Measurements from ENCODE around the gene SPON2.
A peak's percentile ranks its signal among the peaks of the same experiment; 100 is the strongest.

Gene SPON2

GRCh38 chr4:1172228-1172851, at the start of gene SPON2:
TSS of gene SPON2 (minus strand) at chr4:1172583.
- no peak for DNase-seq

DNA sequence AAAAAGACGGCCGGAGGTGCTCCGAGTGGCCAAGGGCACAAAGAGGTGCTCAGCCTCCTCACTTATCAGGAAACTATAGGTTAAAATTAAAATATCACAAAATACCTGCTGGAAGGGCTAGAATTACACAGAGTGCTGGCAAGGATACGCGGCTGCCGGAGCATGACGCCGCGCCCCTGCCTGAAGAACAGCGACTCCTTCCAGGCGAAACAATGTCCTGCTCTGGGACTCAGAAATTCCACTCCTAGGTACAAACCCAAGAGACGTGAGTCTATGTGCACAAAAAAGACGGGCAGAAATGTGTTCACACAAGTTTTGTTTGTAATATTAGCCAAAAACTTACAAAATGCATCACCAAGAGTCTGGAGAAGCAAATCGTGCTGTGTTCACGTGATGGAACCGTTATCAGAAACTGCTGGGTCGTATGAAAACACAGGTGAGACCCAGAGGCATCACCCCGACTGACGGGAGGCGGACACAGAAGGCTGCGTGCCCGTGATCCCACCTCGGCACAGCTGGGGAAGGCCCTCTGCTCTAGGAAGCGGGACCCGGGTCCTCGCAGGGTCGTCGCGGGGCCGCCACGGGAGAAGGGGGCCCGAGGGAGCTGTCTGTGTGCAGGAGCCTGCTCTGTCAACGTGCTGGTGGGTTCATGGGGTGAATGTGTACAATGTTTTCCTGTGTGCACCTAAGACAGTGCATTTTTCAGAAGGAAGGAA, 48.9 kb upstream of the SPON2 start:
- DNase-seq = no peak

GRCh38 chr4:1220566-1220965, 48.2 kb upstream of the SPON2 start:
- no peak for DNase-seq

- DNase-seq = no peak
Observed at GRCh38 chr4:1219566-1219950, 47.2 kb upstream of the SPON2 start.

DNA sequence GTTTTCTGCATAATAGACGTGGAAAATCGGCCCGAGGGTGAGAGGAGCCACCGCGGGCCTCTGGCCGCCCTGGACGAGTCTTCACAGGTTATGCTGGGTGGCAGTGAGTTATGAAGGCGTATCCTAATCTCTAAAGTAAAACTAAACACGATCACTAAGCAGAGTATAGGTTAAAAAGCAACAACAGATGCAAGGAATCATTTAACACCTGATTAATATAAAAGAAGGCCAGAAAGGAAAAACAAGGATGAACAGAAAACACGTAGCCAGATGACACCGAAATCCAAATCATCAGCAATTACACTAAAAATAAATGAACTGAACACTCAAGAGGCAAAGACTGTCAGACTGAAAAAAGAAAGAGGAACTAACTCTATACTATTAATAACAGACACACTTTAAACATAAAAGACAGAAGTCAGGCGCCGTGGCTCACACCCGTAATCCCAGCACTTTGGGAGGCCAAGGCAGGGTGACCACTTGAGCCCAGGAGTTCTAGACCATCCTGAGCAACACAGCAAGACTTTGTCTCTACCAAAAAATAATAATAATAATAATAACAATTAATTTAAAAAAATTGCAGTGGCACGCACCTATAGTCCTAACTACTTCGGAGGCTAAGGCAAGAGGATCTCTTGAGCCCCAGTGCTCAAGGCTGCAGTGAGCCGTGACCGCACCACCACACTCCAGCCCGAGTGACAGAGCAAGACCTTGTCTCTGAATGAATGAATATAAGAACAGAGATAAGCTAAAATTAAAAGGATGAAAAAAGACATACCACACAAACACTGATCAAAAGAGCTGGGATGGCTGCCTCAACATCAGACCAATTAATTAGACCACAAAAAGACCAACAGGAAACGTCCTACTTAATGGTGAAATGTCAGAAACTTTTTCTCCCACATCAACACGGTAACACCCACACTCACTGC, 46.5 kb upstream of the SPON2 start:
- peak in 1 of 2 donors; percentile 23 for DNase-seq

DNA sequence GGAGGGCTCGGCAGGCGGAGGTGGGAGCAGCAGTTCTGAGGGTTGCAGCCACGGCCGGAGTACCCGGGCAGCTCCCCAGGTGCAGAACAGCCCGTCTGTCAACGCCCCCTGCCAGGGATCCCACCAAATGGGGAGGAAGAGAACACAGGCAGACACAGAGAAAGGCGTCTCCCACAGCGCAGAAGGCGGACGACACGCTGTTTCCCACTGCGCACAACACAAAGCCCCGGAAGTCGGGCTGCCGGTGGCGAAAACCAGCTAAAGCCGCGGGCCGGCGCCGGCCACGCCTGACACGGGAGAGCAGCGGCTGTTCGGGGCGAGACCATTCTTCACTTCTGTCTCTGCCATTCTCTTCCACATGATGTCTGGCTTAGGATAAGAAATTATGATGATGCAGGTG, 45.0 kb upstream of the SPON2 start:
- DNase-seq = no peak

DNA sequence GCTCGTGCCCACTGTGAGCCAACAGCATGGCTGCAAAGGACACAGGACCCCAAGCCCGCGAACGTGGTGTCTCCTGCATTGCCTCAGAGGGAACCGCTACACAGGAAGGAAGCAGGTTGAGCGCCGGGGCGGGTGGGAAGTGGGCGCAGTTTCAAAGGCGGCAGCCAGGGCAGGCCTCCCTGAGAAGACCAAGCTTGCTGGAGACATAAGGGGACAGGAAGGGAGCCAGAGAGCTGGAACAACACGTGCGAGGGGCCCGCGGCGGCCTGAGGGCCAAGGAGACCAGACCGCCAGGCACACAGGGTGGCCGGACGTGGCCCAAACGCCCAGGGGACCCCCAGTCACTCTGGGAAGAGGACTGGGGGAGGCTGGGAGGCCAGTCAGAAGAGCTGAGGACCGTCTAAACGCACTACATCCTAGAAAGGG, 44.5 kb upstream of the SPON2 start:
- DNase-seq = peak; percentile 60 to 66

DNA sequence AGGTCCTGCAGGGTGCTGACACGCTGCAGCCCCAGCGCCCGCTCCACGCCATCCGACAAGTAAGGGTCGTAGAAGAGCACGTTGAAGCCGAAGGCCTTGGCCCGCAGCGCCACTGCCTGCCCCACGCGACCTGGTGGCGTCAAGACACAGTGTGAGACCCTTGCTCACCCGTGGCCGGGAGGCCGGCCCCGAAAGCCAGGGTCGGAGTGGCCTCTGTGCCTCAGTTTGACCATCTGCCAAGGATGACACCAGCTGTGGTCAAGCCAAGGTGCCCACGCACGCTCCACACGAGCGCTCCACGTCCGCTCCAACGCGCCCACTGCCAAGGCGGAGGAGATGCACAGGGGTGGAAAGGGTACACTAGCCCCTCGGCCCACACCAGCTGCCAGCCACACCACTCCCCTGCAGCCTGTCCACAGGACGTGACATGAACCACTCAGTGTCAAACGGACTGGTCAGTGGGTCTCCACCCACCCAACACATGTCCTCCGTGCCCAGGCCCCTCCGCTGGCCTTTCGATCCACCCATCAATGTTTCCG, 43.8 kb upstream of the SPON2 start:
- no peak for DNase-seq

DNA sequence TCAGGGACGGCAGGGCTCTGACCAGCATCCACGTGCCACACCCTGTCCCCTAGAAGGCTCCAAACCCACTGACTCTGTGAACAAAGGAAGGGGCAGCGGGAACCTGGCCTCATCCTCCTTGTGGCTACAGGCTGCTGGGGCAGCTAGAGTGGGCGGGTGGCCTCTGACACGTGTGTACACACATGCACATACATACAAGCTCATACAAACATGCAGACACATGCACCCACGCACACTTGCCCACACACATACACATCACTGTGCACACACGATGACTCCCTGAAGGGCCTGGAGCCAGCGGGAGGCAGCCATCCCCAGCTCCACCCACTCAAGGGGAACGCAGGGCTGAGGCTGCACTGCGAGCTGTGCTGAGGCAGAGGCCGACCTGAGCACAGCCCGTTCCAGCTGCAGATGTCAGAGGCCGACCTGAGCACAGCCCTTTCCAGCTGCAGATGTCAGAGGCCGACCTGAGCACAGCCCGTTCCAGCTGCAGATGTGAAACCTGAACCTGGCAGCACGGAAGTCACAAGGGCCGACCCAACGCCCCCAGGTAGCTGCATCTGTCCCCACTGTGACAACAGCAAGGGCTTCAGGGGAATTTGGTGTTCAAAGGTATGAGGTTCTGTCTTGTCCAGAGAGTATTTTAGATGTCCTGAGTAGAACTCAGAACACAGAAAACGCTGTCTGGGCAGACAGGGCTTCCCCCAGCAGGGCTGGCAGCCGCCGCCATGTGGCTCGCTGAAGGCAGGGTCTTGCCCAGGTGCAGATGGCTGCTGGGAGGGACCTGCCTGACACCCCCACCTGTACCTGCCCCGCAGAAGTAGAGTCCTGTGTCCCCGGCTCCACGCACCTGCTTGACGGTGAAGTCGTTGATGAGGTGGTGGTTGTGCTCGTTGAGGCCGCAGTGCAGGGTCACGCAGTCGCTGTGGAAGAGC, 43.0 kb upstream of the SPON2 start:
- DNase-seq = no peak

GRCh38 chr4:1214101-1215095, 42.0 kb upstream of the SPON2 start:
- no peak for DNase-seq

- DNase-seq = no peak
Observed at GRCh38 chr4:1213336-1213995, 41.1 kb upstream of the SPON2 start.

GRCh38 chr4:1212546-1213335, 40.4 kb upstream of the SPON2 start:
- DNase-seq = no peak

- no peak for DNase-seq
Observed at GRCh38 chr4:1211891-1212545, 39.6 kb upstream of the SPON2 start.

DNA sequence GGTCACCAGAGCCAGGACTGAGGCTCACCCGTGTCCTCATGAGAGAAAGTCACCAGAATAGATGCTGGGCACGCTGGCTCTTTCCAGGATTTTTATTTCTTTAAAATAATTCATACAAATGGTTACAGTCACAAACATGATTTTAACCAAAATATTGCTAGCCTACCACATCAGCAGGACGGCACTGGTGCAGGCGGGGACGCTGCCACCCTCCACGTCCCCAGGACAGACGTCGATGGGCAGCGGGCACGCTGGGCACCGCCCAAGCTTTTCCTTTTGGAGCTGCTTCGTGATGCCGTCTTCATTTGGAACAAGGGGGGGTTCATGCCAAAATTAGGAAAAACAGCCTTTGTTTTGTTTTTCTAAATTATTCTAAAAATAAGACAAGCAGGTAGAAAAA, 39.0 kb upstream of the SPON2 start:
- DNase-seq = no peak

DNA sequence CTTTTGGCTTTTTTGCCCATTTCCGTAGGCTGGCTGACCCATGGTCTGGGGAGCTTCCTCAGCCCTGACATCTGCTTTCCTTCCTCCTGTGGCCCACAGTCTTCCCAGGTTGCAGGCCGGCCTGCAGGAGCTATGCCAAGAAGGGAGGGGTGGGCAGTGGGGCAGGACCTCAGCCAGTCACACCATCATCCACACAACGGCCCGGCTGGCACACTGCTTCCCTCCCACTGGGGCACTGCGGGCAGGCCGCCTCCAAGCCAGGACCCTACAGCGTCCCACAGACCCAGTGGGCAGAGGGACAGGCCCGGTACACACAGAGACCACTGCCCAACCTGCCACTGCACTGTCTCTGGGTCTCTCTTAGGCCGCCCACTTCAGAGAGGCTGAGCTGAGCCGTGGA, 38.6 kb upstream of the SPON2 start:
- DNase-seq = no peak

GRCh38 chr4:1210241-1210841, 38.0 kb upstream of the SPON2 start:
- DNase-seq = no peak

DNA sequence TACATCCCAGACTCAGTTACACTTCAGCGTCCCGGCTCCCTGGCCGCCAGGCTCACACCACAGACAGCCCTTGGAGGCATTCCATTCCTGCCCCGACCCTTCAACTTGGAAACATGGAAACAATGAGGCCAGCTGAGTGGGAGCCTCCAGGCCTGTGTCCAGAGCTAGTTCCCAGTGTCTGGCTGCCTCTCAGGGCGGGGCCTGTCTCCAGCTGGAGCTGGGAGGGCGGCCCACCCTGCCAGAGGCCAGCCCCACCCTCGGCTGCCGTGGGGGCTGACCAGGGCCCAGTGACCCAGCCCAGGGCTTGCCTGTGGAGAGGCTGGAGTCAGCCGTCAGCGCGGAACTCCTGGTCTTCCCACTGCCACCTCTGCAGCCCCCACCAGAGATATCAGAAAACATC, 37.4 kb upstream of the SPON2 start:
- DNase-seq = no peak

- DNase-seq = no peak
Observed at GRCh38 chr4:1208970-1209704, 36.8 kb upstream of the SPON2 start.

Measured in CD4-positive, alpha-beta T cell treated with Interleukin-4 for 1 hour (primary cell).